HG03064 (cell line): ENCODE measurements around the gene BRME1.

Experiments
- ATAC-seq: cut with Tn5 transposase; IDR thresholded peaks from one replicate; pipeline ENCODE4 v1.9.1; 2021; ENCODE audit warnings: low read depth; ENCODE audit not compliant: unreplicated experiment

Gene BRME1

GRCh38 chr19:13848798-13849676 lies 56.9 kb downstream of the BRME1 start:
- ATAC-seq = no peak

DNA sequence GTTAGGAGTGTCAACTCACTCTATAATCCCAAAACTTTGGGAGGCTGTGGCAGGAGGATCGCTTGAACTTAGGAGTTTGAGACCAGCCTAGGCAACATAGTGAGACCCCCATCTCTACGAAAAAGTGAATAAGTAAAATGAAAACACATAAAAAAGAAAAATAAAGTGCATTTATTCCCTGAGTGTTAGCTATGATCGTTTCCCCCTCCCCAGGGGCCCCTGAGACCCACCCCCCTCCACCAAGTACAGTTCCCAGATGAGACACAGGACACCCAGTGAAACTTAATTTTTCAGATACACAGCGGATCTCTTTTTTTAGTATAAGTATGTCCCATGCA lies 57.6 kb downstream of the BRME1 start:
- no peak for ATAC-seq

DNA sequence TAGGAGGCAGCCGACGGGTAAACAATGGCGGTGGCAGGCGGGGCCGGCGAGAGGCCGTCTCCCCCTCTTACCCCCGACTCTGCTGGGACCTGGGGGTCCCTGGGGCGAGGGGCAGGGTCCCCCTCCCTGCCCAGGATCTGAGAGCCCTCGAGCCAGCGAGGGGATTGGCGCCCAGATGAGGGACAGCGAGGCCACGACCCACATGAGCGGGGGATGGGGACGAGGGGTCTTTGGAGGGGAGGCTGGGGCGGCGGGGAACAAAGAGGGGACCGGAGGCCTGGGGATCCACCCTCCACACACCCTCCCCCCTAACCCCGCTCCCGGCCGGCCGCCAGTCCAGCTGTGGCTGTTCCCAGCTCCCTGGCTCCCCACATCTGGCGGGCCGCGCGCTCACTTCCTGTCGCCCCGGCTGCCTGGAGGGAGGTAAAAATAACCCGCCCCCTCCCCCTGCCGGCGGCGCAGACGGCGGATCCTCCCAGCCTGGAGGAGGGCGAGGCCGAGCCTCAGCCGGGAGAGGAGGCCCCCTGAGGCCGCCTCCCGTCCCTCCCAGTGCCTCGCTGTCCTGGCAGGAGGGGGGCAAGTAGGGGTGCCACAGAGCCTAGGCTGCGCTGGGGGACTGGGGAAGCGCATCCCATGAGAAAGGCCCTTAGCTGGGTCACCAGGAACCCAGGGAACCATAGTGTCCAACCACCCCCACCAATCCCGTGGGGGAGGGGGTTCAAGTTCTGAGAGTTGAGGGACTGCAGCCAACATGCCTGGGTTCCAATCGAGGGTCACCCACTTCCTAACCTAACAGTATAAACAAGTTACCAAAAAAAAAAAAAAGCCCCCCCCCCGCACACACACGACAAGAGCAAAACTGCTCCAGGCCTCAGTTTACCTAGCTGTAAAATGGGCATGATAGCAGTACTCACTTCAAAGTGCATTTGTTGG lies 58.2 kb downstream of the BRME1 start:
- ATAC-seq = no peak

DNA sequence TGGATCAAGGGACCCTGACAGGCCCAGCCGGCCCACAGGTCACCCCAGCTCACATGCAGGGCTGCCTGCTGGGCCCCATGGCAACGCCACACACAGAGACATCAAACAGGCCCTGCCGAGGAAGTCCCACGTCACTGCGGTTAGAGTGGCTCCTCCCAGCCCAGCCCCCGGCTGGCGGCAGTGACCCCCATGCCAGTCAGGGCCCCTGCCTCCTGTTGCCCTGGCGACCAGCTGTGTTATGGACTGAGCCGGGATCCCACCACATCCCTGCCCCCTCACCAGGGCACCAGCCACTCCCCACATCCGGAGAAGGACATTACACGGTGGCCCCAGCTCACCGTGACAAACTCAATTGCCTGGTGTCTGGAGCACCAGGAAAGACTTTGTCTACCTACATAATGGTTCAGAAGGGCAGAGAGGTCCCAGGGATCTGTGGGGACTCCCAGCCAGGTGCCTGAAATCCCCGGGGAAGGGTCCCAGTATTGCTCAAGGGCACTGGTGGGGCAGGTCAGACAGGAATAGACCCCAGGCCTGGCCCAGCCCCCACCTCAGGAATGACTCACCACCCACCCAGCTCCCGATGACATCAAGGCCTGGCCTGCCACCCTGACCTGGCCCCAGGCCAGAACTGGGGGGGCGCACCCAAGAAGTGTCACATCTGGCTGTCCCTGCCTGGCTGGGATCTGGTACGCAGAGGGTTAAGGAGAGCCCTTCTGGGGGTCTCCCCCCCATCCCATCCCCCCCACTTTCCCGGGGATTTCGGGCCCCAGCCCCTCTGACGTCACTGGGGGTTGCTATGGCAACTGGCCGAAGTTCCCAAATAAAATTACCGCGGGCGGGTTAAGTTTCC lies 59.1 kb downstream of the BRME1 start:
- no peak for ATAC-seq

- ATAC-seq = no peak
Measured at GRCh38 chr19:13844130-13844631, 61.7 kb downstream of the BRME1 start.

- ATAC-seq = no peak
Measured at GRCh38 chr19:13843104-13843921, 62.6 kb downstream of the BRME1 start.

DNA sequence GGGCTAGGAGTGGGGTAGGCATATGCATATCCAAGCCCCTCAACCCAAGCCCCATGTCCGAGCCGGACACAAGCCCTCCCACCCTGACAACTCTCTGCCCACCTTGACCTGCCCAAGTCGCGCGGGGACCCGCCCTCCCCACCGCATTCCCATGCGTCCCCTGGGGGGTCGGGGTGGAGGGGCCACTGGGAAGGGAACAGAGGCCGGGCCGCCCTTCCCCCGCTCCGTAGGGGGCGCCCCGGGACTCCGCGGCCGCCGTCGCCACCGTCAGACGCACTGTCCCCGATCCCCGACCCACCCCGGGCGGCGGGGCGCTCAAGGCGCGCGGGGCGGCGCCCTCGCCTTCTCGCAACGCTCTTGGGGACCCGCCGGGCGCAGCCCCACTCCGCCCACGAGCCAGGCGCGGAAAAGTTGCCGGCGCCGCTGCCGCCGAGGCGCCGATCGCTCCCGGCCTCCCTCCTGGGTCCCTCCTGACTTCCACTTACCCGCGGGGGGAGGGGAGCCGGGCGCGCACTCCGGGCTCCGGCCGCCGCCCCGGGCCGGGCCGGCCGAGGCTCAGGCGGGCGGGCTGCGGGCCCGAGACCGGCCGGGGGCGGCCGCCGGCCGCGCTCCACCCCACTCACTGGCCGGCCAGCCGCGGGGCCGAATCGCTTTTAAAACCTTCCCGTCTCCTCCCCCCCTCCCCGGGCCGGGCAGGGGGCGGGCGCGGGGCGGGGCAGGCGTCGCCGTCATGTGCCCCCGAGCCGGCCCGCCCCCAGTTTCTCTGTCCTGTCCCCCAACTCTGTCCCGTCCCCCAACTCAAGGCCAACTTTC lies 63.4 kb downstream of the BRME1 start:
- ATAC-seq = no peak

DNA sequence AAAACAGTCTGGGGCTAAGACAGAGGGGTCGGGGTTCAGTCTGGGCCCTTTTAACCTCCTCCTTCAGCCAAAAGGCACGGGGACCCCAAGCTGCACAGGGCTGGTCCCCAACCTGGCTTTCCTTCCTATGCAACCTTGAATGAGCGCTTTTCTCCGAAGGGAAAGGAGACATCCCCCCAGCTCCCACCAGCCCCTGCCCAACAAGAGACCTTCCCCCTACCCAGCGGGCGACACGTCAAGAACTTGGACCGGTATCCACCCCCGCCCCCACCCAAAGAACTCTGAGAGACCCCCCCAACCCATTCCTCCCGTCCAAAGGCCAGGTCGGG lies 64.0 kb downstream of the BRME1 start:
- ATAC-seq = no peak

GRCh38 chr19:13841086-13841961 lies 64.6 kb downstream of the BRME1 start:
- no peak for ATAC-seq

GRCh38 chr19:13840305-13841085 lies 65.4 kb downstream of the BRME1 start:
- ATAC-seq = no peak

DNA sequence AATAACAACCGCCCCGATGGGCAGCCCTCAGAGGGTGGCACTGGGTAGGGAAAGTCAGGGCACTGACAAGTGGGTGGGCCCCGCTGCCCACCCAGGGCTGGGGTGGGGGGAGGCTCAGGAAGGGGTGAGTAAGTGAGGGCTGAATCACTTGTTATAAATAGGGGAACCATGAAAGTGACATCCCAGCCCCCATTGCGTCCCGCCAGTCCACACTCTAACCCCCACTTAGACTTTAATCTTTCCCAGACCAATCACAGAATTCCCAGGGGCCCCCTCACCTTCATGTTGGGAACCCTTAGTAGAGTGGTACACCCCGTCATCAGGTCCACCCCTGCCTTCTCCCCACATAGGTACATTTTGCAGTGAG lies 66.0 kb downstream of the BRME1 start:
- no peak for ATAC-seq

DNA sequence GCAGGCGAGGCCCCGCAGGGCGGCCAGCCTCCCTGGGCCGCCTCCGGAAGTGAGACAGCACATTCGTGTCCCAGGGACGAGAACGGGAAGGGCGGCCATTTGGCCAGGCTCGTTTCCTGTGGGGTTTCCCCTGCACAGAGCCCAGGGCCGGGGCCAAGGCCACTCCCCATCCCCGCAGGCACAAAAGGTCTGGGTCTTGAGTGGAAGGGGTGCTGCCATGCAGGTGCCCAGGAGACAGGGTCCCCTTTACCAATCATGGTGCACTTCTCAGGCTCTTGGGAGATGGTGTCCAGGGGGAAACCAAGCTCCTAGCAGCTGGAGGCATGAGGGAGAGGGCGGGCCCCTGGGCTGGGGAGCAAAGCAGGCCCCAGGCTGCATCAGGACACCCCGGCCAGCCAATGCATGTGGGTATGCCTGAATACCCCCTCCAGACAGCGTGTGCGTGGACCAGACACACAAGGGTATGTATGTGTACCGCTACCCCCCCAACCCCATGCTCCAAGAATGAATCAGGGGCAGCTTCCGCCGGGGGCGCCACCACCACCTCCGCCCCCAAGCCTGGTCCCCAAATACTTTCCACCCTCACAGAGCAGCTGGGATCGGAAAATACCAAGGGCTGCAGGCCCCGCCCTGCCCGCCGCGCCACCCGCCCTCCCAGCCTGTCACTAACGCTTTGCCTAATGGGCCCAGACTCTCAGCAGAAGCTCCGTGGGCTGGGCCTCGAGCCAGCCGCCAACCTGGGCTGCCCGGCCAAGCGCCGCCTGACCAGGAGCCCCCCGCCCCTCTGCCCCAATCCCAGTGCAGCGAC lies 66.6 kb downstream of the BRME1 start:
- no peak for ATAC-seq

DNA sequence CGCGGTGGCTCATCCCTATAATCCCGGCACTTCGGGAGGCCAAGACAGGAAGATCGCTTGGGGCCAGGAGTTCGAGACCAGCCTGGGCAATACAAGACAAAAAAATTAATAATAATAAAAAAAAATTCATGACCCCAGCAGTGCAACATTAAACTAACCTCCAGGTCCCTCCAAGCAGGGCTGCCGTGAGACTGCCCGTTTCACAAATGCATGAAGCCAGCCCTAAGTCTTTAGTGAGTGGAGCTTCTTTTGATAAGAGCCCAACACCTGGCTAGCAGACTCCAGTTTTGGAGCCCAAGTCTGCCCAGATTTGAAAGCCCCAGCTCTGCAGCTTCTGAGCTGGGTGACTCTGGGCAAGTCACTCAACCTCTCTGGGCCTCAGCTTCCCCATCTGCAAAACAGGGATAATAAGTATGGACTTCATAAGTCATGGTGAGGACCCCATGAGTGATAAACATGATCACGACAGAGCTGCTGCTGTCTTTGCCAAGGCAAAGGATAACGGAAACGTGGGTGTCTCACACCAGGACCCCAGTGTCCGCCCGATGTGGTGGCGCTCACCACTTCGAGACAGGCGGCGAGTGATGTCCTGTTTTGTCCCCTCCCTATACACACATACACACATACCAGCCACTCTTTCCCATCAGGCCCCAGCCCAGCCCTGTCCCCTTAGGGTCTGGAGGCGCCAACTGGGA lies 67.3 kb downstream of the BRME1 start:
- no peak for ATAC-seq

GRCh38 chr19:13835791-13836723 lies 69.9 kb downstream of the BRME1 start:
- ATAC-seq = no peak
